Smooth muscle cell (in vitro differentiated cells): ENCODE data around the gene TSPAN7. TPM values are rescaled to one million over a fixed set of nuclear protein-coding genes. Genes with fewer than 3 reads are reported as not detected.

Source experiments
- DNase-seq: peaks from one replicate; lab custom pipeline; 2025; ENCODE audit not compliant: unreplicated experiment; lab: John Stamatoyannopoulos, UW
- H2AFZ ChIP-seq: fragments of 200-600 bp; sonication (generic); 2 replicates; pipeline ENCODE4 v1.6.0; 2016; ENCODE audit warnings: antibody characterized with exemption, low read depth, mild to moderate bottlenecking
- H3F3A ChIP-seq: fragments of 200-600 bp; sonication (generic); 2 replicates; pipeline ENCODE4 v1.6.0; 2017; ENCODE audit warnings: antibody characterized with exemption, low read depth
- H3K27ac ChIP-seq: fragments of 200-600 bp; sonication (generic); 2 replicates; pipeline ENCODE4 v1.5.1; 2016; ENCODE audit warnings: low read depth, mild to moderate bottlenecking
- H3K27me3 ChIP-seq: fragments of 200-600 bp; sonication (generic); 2 replicates; pipeline ENCODE4 v1.6.1; 2016; ENCODE audit warnings: low read depth, mild to moderate bottlenecking
- H3K36me3 ChIP-seq: fragments of 200-600 bp; sonication (generic); 2 replicates; pipeline ENCODE4 v1.5.1; 2016; ENCODE audit warnings: low read depth
- H3K4me1 ChIP-seq: fragments of 200-600 bp; sonication (generic); 2 replicates; pipeline ENCODE4 v1.5.1; 2016; ENCODE audit warnings: low read depth
- H3K4me2 ChIP-seq: fragments of 200-600 bp; sonication (generic); 2 replicates; pipeline ENCODE4 v1.6.0; 2016; ENCODE audit warnings: mild to moderate bottlenecking
- H3K4me3 ChIP-seq: fragments of 200-600 bp; sonication (generic); 2 replicates; pipeline ENCODE4 v1.5.1; 2016; ENCODE audit warnings: mild to moderate bottlenecking
- H3K79me2 ChIP-seq: fragments of 200-600 bp; sonication (generic); 2 replicates; pipeline ENCODE4 v1.6.0; 2016; ENCODE audit warnings: low read depth, mild to moderate bottlenecking
- H3K9ac ChIP-seq: fragments of 200-600 bp; sonication (generic); 2 replicates; pipeline ENCODE4 v1.6.0; 2016; ENCODE audit warnings: low read depth
- H3K9me3 ChIP-seq: fragments of 200-600 bp; sonication (generic); replicated peaks from 2 replicates; pipeline ENCODE4 v1.5.1; 2016; ENCODE audit warnings: low read depth
- H4K20me1 ChIP-seq: fragments of 200-600 bp; sonication (generic); 2 replicates; pipeline ENCODE4 v1.6.0; 2016; ENCODE audit warnings: low read depth
- CTCF ChIP-seq: fragments of 200-600 bp; sonication (generic); IDR thresholded peaks from 2 replicates; pipeline ENCODE4 v1.5.1; 2017; ENCODE audit warnings: borderline replicate concordance, mild to moderate bottlenecking, antibody characterized with exemption; ENCODE audit not compliant: insufficient read depth, poor library complexity, severe bottlenecking
- WGBS: methylation state at CpG from one replicate; pipeline ENCODE4 v1.1.7; 2016; ENCODE audit warnings: low lambda C conversion rate; 5-methylcytosine and 5-hydroxymethylcytosine counted together
- polyA plus RNA-seq: library from polyadenylated mRNA; unstranded; fragments of >200 nt; fragmentation: Nextera tagmentation; extraction: Ambion mirVana; gene quantifications from 2 replicates; pipeline ENCODE4 v1.2.1, GENCODE V29; 2016
- total RNA-seq: library from RNA; depleted of rRNA; stranded (reverse); fragments of >200 nt; gene quantifications from 2 replicates; pipeline ENCODE4 v1.2.3, GENCODE V29; 2014

The TSPAN7 gene
- total and polyA plus RNA-seq, 2 experiments from 2014 or later = 1.5 to 3.9 TPM

GRCh38 chrX:38682095-38682494 lies 120.8 kb downstream of the TSPAN7 start:
- TF ChIP-seq CTCF = no peak
- no peaks in the 10 kb centered on the region for H3K36me3 ChIP-seq
- DNase-seq = no peak
- H3K27ac ChIP-seq = no peak overlapping the region
- H2AFZ ChIP-seq = no peak overlapping the region
- H3K4me3 ChIP-seq = no peak overlapping the region
- WGBS = 40% methylated on average over 2 of the region's 2 CpGs
- H3F3A ChIP-seq = no peaks in the 10 kb centered on the region
- no peaks in the 10 kb centered on the region for H3K27me3 ChIP-seq
- H3K4me1 ChIP-seq = no peaks in the 10 kb centered on the region
- H4K20me1 ChIP-seq = no peaks in the 10 kb centered on the region
- H3K9ac ChIP-seq = no peak overlapping the region
- H3K4me2 ChIP-seq = no peak overlapping the region
- H3K79me2 ChIP-seq = no peaks in the 10 kb centered on the region
- H3K9me3 ChIP-seq = no peaks in the 10 kb centered on the region

GRCh38 chrX:38692961-38693360 lies 131.6 kb downstream of the TSPAN7 start:
- Histone ChIP-seq H3K27ac (no peak overlapping the region), H3K4me2 (no peak overlapping the region), H3K27me3 (no peaks in the 10 kb centered on the region), H3K36me3 (no peaks in the 10 kb centered on the region), H3K4me3 (no peak overlapping the region), H3K9ac (no peak overlapping the region), H3F3A (no peaks in the 10 kb centered on the region), H3K9me3 (no peaks in the 10 kb centered on the region), H4K20me1 (no peaks in the 10 kb centered on the region), H2AFZ (no peak overlapping the region), H3K4me1 (no peaks in the 10 kb centered on the region), H3K79me2 (no peaks in the 10 kb centered on the region)
- no peak for DNase-seq
- TF ChIP-seq CTCF = no peak

- H3K79me2 ChIP-seq = no peaks in the 10 kb centered on the region
- no peaks in the 10 kb centered on the region for H3K27me3 ChIP-seq
- no peaks in the 10 kb centered on the region for H4K20me1 ChIP-seq
- H3K36me3 ChIP-seq = no peaks in the 10 kb centered on the region
- no peak for DNase-seq
- H3K27ac ChIP-seq = no peak overlapping the region
- no peak overlapping the region for H2AFZ ChIP-seq
- 75% methylated on average over 5 of the region's 5 CpGs for WGBS
- H3F3A ChIP-seq = no peaks in the 10 kb centered on the region
- no peak overlapping the region for H3K4me2 ChIP-seq
- H3K4me1 ChIP-seq = no peaks in the 10 kb centered on the region
- no peaks in the 10 kb centered on the region for H3K9me3 ChIP-seq
- H3K9ac ChIP-seq = no peak overlapping the region
- H3K4me3 ChIP-seq = no peak overlapping the region
- TF ChIP-seq CTCF = no peak
Measured at GRCh38 chrX:38694394-38694793, 133.1 kb downstream of the TSPAN7 start.

- Histone ChIP-seq H2AFZ (no peak overlapping the region), H3K27ac (no peak overlapping the region), H3K4me3 (no peak overlapping the region), H3K9me3 (no peaks in the 10 kb centered on the region), H3K79me2 (no peaks in the 10 kb centered on the region), H3K36me3 (no peaks in the 10 kb centered on the region), H3K4me2 (no peak overlapping the region), H4K20me1 (no peaks in the 10 kb centered on the region), H3K4me1 (no peaks in the 10 kb centered on the region), H3K9ac (no peak overlapping the region), H3K27me3 (no peaks in the 10 kb centered on the region), H3F3A (no peaks in the 10 kb centered on the region)
- TF ChIP-seq CTCF = no peak
- WGBS = 82% methylated on average over 3 of the region's 3 CpGs
- DNase-seq = no peak
Measured at GRCh38 chrX:38697461-38697860, 136.1 kb downstream of the TSPAN7 start.
